Measurements from ENCODE around the gene TMED6.
"Not testable (repeated sequence)": the region's sequence is repeated elsewhere in the genome, so short reads cannot be mapped to it uniquely, and the experiment has no call there.

Gene TMED6

DNA sequence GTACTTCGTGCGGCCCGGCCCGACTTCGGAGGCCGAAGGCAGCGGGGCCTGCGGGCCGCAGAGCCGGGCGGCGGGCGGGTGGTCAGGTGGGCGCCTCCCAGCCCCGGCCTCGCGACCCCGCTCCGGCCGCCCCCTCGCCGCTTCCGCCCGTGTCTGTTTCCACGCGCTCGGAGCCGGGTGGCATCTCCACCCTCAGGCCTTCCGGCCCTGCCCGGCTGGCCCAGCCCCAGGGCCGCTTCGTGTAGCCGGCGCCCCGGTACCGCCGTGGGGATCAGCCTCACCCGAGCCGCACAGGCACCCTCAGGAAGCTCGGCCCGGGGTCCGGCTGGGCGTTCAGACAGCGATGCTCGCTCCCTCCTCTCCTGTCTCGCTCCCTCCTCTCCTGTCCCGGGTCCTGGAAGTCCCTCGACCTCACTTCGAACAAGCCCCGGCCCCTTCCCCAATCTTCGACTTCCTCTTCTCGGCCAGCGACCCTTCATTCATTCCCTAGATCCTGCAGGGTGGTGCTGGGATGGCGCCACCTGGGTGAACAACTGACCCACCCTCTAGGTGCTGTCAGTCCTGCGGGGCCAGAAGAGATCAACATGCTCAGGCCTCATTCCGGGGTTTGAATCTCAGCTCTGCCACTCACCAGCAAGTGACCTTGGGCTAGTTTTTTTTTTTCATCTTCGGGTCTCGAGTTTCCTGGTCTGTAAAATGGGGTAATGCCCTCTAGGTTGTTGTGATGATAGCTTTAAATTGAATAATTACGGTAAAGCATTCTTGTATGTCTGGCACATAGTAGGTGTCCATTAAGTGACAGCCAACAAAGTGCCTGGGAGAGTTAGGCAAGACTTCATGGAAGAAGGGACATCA is 39.8 kb downstream of the TMED6 start:
- peak overlapping the region; percentile 51 for H3K27ac ChIP-seq (ENCODE audit: low read length)
- H3K27me3 ChIP-seq (ENCODE audit: low read depth, low read length) = no peaks in the 10 kb centered on the region
- H3K4me3 ChIP-seq (ENCODE audit: low read depth in 1 of 2, low read length in 2 of 2) = peak overlapping the region; percentile 86 to 90
- H3K9me3 ChIP-seq (ENCODE audit: control insufficient read depth in 1 of 2, low read length in 2 of 2) = no peaks in the 10 kb centered on the region
- peaks cover 14 to 15% of the 10 kb centered on the region in 2 donors for H3K36me3 ChIP-seq (ENCODE audit: control insufficient read depth in 1 of 2, insufficient read depth in 2 of 2, low read length in 2 of 2)
- peaks cover 0 to 9% of the 10 kb centered on the region in 2 donors for H3K4me1 ChIP-seq (ENCODE audit: control insufficient read depth in 1 of 2, insufficient read depth in 2 of 2, low read length in 2 of 2)

DNA sequence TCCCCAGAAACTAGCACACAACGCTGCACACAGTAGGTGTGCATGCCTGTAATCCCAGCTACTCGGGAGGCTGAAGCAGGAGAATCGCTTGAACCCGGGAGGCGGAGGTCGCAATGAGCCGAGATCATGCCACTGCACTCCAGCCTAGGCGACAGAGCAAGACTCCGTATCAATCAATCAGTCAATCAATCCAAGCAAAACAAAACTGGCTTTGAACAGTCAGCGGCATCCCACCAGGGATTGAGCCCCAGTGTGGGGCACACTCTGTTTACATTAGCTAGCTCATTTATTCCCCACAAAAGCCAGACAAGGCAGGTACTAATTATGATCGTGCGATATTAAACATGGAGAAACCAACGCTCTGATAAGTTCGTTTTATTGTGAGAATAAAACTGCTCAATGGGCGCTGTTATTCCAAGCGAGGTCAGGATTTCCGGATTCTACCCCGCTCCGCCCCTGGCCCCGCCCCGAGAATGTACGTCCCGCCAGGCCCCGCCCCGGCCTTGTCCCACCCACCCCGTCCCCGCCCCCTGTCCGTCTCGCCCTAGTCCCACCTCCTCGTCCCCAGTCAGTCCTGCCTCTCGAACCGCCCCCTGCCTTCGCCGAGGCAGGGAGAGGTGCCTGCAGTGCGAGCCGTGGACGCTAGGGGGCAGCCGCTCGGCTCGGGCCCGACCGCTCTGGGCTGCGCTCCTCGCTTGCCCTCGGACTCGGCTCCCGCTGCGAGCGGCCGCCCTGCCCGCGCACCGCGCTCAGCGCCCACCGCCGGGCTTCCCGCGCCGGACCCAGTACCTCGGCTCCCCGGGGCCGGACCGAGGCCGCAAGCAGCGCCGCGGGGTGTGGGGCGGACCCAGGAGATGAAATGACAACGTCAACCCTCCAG is 40.7 kb downstream of the TMED6 start, which contains the start of gene VPS4A:
TSS of gene VPS4A (plus strand) at position 698 of the 880 bp plus-strand sequence. CDS start at position 860, 162 bp downstream.
- peaks cover 0 to 9% of the 10 kb centered on the region in 2 donors for H3K4me1 ChIP-seq (ENCODE audit: control insufficient read depth in 1 of 2, insufficient read depth in 2 of 2, low read length in 2 of 2)
- H3K27ac ChIP-seq (ENCODE audit: low read length) = peak within 1 kb of the TSS; percentile 82
- H3K9me3 ChIP-seq (ENCODE audit: control insufficient read depth in 1 of 2, low read length in 2 of 2) = no peaks in the 10 kb centered on the region
- H3K36me3 ChIP-seq (ENCODE audit: control insufficient read depth in 1 of 2, insufficient read depth in 2 of 2, low read length in 2 of 2) = peaks cover 7% of the 10 kb centered on the region in 2 donors
- H3K27me3 ChIP-seq (ENCODE audit: low read depth, low read length) = no peaks in the 10 kb centered on the region
- peak within 1 kb of the TSS; percentile 86 to 90 for H3K4me3 ChIP-seq (ENCODE audit: low read depth in 1 of 2, low read length in 2 of 2)

DNA sequence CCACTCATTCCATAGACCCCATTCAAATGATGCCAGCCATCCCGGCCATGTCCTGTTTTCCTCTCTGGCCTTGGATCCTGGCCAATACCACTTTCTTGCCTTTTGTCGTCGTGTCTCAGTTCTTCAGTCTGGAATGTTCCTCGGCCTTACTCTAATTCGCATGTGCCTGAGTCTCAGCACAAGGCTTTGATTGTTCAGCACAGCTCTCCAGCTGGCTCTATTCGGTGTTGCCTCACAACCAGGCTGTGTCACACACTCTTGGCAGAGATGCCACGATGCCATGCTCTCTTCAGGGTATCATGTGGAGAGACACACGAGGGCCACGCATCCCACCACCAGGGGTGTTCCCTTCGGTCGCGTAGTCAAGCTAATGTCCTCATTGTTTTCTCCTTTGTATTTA is 42.3 kb downstream of the TMED6 start:
- Histone ChIP-seq H3K36me3 (ENCODE audit: control insufficient read depth in 1 of 2, insufficient read depth in 2 of 2, low read length in 2 of 2) (no peaks in the 10 kb centered on the region), H3K27ac (ENCODE audit: low read length) (no peak overlapping the region), H3K27me3 (ENCODE audit: low read depth, low read length) (no peaks in the 10 kb centered on the region), H3K9me3 (ENCODE audit: control insufficient read depth in 1 of 2, low read length in 2 of 2) (no peaks in the 10 kb centered on the region), H3K4me1 (ENCODE audit: control insufficient read depth in 1 of 2, insufficient read depth in 2 of 2, low read length in 2 of 2) (peaks cover 0 to 9% of the 10 kb centered on the region in 2 donors), H3K4me3 (ENCODE audit: low read depth in 1 of 2, low read length in 2 of 2) (no peak overlapping the region)

DNA sequence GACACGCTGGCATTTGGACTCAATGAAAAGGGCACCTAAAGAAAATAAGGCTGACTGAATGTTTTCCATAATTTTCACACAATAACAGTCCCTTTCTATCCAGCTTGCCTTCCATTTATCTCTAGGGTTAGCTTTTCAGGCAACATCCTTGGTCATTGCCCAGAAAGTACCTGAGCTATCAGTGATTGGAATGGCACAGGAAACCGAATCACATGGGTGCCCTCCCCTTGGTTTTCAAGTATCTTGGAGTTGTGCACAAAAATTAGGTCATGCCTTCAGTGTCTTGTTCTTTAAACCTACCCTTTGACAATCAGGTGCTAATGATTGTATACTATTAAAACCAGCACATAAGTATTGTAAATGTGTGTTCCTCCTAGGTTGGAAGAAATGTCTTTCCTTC is 43.7 kb downstream of the TMED6 start:
- no peak overlapping the region for H3K27ac ChIP-seq (ENCODE audit: low read length)
- no peaks in the 10 kb centered on the region for H3K9me3 ChIP-seq (ENCODE audit: control insufficient read depth in 1 of 2, low read length in 2 of 2)
- peaks cover 0 to 9% of the 10 kb centered on the region in 2 donors for H3K4me1 ChIP-seq (ENCODE audit: control insufficient read depth in 1 of 2, insufficient read depth in 2 of 2, low read length in 2 of 2)
- H3K27me3 ChIP-seq (ENCODE audit: low read depth, low read length) = no peaks in the 10 kb centered on the region
- peaks cover 0 to 10% of the 10 kb centered on the region in 2 donors for H3K36me3 ChIP-seq (ENCODE audit: control insufficient read depth in 1 of 2, insufficient read depth in 2 of 2, low read length in 2 of 2)
- no peak overlapping the region for H3K4me3 ChIP-seq (ENCODE audit: low read depth in 1 of 2, low read length in 2 of 2)

DNA sequence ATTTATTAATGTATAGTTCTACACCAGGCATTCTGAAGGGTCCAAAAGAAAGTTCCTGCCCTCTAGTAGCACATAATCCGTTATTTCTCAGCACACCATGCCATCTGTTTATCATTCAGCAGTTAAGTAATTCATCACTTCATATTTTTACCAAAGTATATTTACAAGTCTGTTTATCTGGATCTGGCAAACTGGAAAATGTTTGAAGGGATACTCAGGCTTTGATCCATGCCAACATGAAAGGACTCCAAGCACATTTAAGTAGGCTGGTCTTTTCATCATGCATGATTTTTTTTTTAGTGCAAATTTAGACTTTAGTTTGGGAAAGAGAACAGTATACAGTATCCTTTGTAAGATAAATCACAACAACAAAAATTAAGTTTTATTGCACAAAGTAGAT is 44.5 kb downstream of the TMED6 start:
- peaks cover 0 to 2% of the 10 kb centered on the region in 2 donors for H3K4me1 ChIP-seq (ENCODE audit: control insufficient read depth in 1 of 2, insufficient read depth in 2 of 2, low read length in 2 of 2)
- H3K9me3 ChIP-seq (ENCODE audit: control insufficient read depth in 1 of 2, low read length in 2 of 2) = no peaks in the 10 kb centered on the region
- H3K36me3 ChIP-seq (ENCODE audit: control insufficient read depth in 1 of 2, insufficient read depth in 2 of 2, low read length in 2 of 2) = peaks cover 0 to 13% of the 10 kb centered on the region in 2 donors
- H3K27ac ChIP-seq (ENCODE audit: low read length) = no peak overlapping the region
- H3K27me3 ChIP-seq (ENCODE audit: low read depth, low read length) = no peaks in the 10 kb centered on the region
- no peak overlapping the region for H3K4me3 ChIP-seq (ENCODE audit: low read depth in 1 of 2, low read length in 2 of 2)

DNA sequence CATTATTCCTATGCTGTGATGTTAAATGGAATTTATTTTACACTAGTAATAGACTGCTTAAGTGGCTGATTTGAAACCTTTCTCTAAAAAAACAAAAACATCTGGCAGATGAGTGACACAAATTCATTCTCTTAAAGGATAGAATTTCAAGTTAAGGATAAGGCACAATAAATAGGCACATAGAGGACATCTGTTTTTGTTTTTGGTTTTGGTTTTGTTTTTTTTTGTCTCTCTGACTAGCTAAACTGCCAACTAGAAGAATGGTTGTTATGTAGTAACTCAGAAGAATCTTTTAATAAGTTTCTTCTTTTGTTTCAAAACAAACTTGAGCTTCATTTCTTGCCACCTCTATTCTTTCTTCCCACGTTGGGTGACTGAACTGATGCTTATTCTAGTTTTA is 45.6 kb downstream of the TMED6 start:
- Histone ChIP-seq H3K4me1 (ENCODE audit: control insufficient read depth in 1 of 2, insufficient read depth in 2 of 2, low read length in 2 of 2) (no peaks in the 10 kb centered on the region), H3K27ac (ENCODE audit: low read length) (no peak overlapping the region), H3K27me3 (ENCODE audit: low read depth, low read length) (no peaks in the 10 kb centered on the region), H3K4me3 (ENCODE audit: low read depth in 1 of 2, low read length in 2 of 2) (no peak overlapping the region), H3K9me3 (ENCODE audit: control insufficient read depth in 1 of 2, low read length in 2 of 2) (no peaks in the 10 kb centered on the region), H3K36me3 (ENCODE audit: control insufficient read depth in 1 of 2, insufficient read depth in 2 of 2, low read length in 2 of 2) (peaks cover 9 to 13% of the 10 kb centered on the region in 2 donors)

DNA sequence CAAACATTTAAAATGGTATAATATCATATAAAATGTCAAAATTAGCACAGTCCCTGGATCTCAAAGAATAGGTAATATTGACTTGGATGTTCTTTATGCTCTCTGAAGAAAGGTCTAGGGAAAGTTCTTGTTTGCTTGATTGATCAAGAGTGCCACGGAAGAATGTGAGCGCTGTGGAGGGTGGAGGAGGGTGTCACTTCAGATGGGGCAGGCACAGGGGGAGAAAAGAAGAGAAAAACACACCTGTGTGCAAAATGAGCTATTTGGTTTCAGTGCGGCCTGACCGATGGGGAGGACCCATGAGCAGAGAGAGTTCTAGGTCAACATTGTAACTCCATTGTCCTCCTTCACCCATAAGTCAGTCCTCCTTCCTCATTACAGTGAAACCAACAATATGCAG is 49.3 kb downstream of the TMED6 start:
- no peak overlapping the region for H3K27ac ChIP-seq (ENCODE audit: low read length)
- H3K27me3 ChIP-seq (ENCODE audit: low read depth, low read length) = no peaks in the 10 kb centered on the region
- no peak overlapping the region for H3K4me3 ChIP-seq (ENCODE audit: low read depth in 1 of 2, low read length in 2 of 2)
- H3K4me1 ChIP-seq (ENCODE audit: control insufficient read depth in 1 of 2, insufficient read depth in 2 of 2, low read length in 2 of 2) = no peaks in the 10 kb centered on the region
- no peaks in the 10 kb centered on the region for H3K9me3 ChIP-seq (ENCODE audit: control insufficient read depth in 1 of 2, low read length in 2 of 2)
- H3K36me3 ChIP-seq (ENCODE audit: control insufficient read depth in 1 of 2, insufficient read depth in 2 of 2, low read length in 2 of 2) = peaks cover 17 to 29% of the 10 kb centered on the region in 2 donors

DNA sequence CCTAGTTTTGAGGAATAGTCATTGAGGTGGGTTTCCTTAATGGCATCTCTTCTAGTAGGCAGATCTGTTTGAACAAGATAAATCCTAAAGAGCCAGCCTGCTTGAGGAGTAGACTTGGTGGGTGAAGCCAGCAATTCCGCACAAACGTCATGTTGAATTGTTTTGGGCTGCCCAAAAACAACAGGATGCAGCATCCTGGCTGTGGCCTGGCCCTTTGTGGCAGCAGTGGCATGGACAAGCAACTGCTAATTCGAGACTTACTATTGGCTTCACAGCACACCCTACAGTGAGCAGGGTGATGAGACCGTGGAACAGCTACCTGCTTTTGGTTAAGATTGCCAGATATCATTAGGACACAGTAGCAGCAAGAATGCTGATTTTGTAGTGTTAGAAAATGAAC is 49.7 kb downstream of the TMED6 start:
- Histone ChIP-seq H3K27ac (ENCODE audit: low read length) (no peak overlapping the region), H3K27me3 (ENCODE audit: low read depth, low read length) (no peaks in the 10 kb centered on the region), H3K36me3 (ENCODE audit: control insufficient read depth in 1 of 2, insufficient read depth in 2 of 2, low read length in 2 of 2) (peaks cover 17 to 29% of the 10 kb centered on the region in 2 donors), H3K4me3 (ENCODE audit: low read depth in 1 of 2, low read length in 2 of 2) (no peak overlapping the region), H3K9me3 (ENCODE audit: control insufficient read depth in 1 of 2, low read length in 2 of 2) (no peaks in the 10 kb centered on the region), H3K4me1 (ENCODE audit: control insufficient read depth in 1 of 2, insufficient read depth in 2 of 2, low read length in 2 of 2) (no peaks in the 10 kb centered on the region)

DNA sequence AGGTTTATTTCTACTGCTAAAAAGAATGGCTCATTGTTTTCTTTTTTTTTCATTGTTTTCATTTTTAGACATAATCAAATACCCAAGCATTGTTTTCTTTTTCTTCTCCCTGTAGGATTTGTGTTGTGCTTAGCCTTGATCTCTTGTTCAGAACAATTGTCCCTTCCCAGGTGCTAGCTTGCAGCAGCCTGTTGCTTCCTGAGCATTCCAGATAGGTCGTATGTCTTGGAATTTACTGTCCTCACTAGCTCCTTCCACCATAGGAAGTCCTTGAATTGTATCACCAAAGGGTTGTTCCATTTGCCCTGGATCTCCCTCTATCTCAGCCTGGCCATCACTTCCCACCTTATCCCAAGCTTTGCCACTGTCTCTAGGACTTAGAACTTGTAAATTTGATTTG is 50.4 kb downstream of the TMED6 start:
- H3K4me1 ChIP-seq (ENCODE audit: control insufficient read depth in 1 of 2, insufficient read depth in 2 of 2, low read length in 2 of 2) = no peaks in the 10 kb centered on the region
- H3K27ac ChIP-seq (ENCODE audit: low read length) = no peak overlapping the region
- no peak overlapping the region for H3K4me3 ChIP-seq (ENCODE audit: low read depth in 1 of 2, low read length in 2 of 2)
- no peaks in the 10 kb centered on the region for H3K27me3 ChIP-seq (ENCODE audit: low read depth, low read length)
- H3K36me3 ChIP-seq (ENCODE audit: control insufficient read depth in 1 of 2, insufficient read depth in 2 of 2, low read length in 2 of 2) = peaks cover 17 to 29% of the 10 kb centered on the region in 2 donors
- H3K9me3 ChIP-seq (ENCODE audit: control insufficient read depth in 1 of 2, low read length in 2 of 2) = no peaks in the 10 kb centered on the region

DNA sequence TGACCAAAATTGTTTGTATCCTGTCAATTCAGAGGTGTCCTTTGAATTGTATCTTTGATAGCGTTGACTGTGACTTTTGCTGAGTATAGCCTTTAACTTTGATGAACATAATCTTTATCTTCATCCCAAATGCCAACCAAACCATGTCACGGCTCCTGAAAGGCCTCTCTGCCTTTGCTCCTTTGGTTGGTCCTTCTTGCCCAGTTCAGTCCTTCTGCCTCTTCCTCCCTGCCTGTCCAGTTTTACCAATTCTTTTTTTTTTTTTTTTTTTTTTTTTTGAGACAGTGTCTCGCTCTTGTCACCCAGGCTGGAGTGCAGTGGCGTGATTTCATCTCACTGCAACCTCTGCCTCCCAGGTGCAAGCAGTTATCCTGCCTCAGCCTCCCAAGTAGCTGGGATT is 53.3 kb downstream of the TMED6 start:
- Histone ChIP-seq H3K4me3 (ENCODE audit: low read depth in 1 of 2, low read length in 2 of 2) (no peak overlapping the region), H3K27me3 (ENCODE audit: low read depth, low read length) (no peaks in the 10 kb centered on the region), H3K9me3 (ENCODE audit: control insufficient read depth in 1 of 2, low read length in 2 of 2) (no peaks in the 10 kb centered on the region), H3K36me3 (ENCODE audit: control insufficient read depth in 1 of 2, insufficient read depth in 2 of 2, low read length in 2 of 2) (peaks cover 17 to 21% of the 10 kb centered on the region in 2 donors), H3K27ac (ENCODE audit: low read length) (no peak overlapping the region), H3K4me1 (ENCODE audit: control insufficient read depth in 1 of 2, insufficient read depth in 2 of 2, low read length in 2 of 2) (no peaks in the 10 kb centered on the region)

DNA sequence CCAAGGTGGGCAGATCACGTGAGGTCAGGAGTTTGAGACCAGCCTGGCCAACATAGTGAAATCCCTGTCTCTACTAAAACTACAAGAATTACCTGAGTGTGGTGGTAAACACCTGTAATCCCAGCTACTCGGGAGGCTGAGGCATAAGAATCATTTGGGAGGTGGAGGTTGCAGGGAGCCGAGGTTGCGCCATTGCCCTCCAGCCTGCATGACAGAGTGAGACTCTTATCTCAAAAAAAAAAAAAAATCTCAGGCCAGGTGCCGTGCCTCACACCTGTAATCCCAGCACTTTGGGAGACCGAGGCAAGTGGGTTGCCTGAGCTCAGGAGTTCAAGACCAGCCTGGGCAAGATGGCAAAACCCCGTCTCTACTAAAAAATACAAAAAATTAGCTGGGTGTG is 54.8 kb downstream of the TMED6 start:
- H3K36me3 ChIP-seq (ENCODE audit: control insufficient read depth in 1 of 2, insufficient read depth in 2 of 2, low read length in 2 of 2) = peaks cover 15 to 16% of the 10 kb centered on the region in 2 donors
- H3K4me3 ChIP-seq (ENCODE audit: low read depth in 1 of 2, low read length in 2 of 2); H3K27me3 ChIP-seq (ENCODE audit: low read depth, low read length); H3K9me3 ChIP-seq (ENCODE audit: control insufficient read depth in 1 of 2, low read length in 2 of 2); H3K4me1 ChIP-seq (ENCODE audit: control insufficient read depth in 1 of 2, insufficient read depth in 2 of 2, low read length in 2 of 2); H3K27ac ChIP-seq (ENCODE audit: low read length): not testable (repeated sequence)
